Upper lobe of left lung (tissue), 4 donors: ENCODE data around the gene CINP.

ENCODE experiments used
- EP300 ChIP-seq, 4 donors: sonication (generic); formaldehyde crosslinking; IDR thresholded peaks; one replicate each; pipeline ENCODE4 v1.5.1; 2017; ENCODE audit warnings: antibody characterized with exemption in 4 of 4, control low read depth in 2 of 4
- POLR2A ChIP-seq, 4 donors: fragments of 450-650 bp; IDR thresholded peaks; one replicate each; pipeline ENCODE4 v1.5.1; 2016 to 2017; ENCODE audit warnings: antibody characterized with exemption in 4 of 4, mild to moderate bottlenecking in 2 of 4
- POLR2AphosphoS5 ChIP-seq, 2 donors: sonication (generic); formaldehyde crosslinking; IDR thresholded peaks; one replicate each; pipeline ENCODE4 v1.5.1; 2017; ENCODE audit warnings: antibody characterized with exemption in 2 of 2
- TF ChIP-seq, protein P1 (sequence below), 6 experiments: fragments of 450-650 bp in 4 of 6; fragments of 200-600 bp in 2 of 6; sonication (generic) in 2 of 6; IDR thresholded peaks; one replicate each; pipeline ENCODE4 v1.5.1; 2016 to 2019; ENCODE audit warnings: antibody characterized with exemption in 6 of 6

- no peak for TF ChIP-seq POLR2AphosphoS5 (IDR thresholded peaks at IDR 0.05)
- TF ChIP-seq EP300 (IDR thresholded peaks at IDR 0.05), result no peak
- TF ChIP-seq POLR2A (IDR thresholded peaks at IDR 0.05), result no peak
- TF ChIP-seq, protein P1, sequence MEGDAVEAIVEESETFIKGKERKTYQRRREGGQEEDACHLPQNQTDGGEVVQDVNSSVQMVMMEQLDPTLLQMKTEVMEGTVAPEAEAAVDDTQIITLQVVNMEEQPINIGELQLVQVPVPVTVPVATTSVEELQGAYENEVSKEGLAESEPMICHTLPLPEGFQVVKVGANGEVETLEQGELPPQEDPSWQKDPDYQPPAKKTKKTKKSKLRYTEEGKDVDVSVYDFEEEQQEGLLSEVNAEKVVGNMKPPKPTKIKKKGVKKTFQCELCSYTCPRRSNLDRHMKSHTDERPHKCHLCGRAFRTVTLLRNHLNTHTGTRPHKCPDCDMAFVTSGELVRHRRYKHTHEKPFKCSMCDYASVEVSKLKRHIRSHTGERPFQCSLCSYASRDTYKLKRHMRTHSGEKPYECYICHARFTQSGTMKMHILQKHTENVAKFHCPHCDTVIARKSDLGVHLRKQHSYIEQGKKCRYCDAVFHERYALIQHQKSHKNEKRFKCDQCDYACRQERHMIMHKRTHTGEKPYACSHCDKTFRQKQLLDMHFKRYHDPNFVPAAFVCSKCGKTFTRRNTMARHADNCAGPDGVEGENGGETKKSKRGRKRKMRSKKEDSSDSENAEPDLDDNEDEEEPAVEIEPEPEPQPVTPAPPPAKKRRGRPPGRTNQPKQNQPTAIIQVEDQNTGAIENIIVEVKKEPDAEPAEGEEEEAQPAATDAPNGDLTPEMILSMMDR (IDR thresholded peaks at IDR 0.05), result no peak
These were observed 10.4 kb upstream of the CINP start for GRCh38 chr14:102373110-102373509.
